ENCODE measurements around the gene ADGRF1.
"Not testable (repeated sequence)": the region's sequence is repeated elsewhere in the genome, so short reads cannot be mapped to it uniquely, and the experiment has no call there.

Gene ADGRF1

DNA sequence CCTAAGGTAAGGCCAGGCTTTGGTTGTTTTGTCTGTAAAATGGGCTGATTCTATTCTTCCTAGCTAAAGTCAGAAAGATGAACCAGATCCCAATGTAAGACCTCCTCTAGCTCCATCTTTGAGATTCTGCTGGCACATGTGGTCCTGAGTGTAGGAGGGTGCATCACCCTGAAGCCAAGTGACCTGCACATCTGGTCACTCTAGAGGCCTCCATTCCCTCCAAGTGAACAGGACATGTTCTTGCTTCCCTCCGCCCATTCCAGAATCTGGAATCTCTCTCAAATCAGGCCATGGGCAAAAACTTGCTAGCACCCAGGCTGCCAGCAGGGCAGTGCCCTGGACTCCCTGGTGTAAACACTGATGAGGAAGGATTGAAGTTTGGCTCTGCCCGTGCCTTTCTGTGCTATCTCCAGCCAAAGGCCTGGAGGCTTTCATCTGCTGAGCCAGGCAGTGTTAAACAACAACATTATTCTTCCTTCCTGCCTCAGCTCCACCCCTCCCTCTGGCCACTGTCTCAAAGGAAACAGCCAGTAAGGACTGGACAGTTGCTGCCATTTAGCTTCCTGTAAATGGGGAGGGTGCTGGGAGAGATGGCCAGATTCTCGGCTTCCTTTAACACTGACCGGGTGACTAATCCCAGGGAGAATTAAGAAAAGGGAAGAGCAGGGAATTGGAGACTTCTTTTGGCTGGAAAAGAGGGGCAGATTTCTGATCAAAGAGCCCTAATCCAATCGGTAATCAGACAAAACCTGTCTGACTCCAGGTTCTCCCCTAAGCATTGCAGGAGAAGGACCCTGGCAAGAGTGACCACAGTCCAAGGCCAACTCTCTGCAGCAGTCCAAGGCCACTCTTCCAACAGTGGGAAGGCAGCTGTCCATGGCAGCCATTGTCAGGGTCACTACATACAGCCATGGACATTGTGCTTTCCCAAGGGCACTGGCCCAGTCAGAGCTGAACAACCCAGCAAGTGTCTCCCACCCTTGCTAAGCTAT lies 19.5 kb upstream of the ADGRF1 start:
- peak; percentile 36 for DNase-seq (ENCODE audit: low spot score)

GRCh38 chr6:47059216-47059885 lies 17.2 kb upstream of the ADGRF1 start:
- DNase-seq (ENCODE audit: low spot score), result peak; percentile 26

DNA sequence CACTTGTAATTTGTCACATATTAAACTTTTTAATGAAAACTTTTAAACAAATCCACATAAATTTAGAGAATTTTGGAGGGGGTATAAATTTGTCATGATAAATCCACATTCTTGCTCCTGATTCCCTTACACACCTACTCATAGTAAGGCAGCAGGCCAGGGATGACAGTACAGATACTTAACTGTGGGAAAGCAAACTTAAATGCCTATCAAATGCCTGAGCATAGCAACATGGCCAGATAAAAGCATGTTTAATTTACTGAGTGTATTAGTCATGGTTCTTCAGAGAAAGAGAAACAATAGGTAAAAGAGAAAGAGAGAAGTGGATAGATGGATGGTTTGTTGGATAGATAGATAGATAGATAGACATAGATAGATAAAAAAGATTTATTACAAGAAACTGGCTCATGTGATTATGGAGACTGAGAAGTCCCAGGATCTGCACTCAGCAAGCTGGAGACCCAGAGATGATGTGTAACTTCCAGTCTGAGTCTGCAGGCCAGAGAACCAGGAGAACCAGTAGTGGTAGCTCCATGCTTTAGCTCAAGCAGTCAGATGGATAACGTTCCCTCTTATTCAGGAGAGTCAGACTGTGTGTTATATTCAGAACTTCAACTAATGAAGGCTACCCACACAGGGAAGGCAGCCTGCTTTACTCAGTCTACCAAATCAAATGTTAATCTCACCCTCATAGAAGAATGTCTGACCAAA lies 15.9 kb upstream of the ADGRF1 start:
- DNase-seq (ENCODE audit: low spot score), result peak; percentile 59

GRCh38 chr6:47056832-47057231 lies 14.7 kb upstream of the ADGRF1 start:
- DNase-seq (ENCODE audit: low spot score), result no peak

GRCh38 chr6:47054302-47054701 lies 12.2 kb upstream of the ADGRF1 start:
- not testable (repeated sequence) for DNase-seq (ENCODE audit: low spot score)

GRCh38 chr6:47048638-47049037 lies 6.5 kb upstream of the ADGRF1 start:
- DNase-seq (ENCODE audit: low spot score), result no peak

DNA sequence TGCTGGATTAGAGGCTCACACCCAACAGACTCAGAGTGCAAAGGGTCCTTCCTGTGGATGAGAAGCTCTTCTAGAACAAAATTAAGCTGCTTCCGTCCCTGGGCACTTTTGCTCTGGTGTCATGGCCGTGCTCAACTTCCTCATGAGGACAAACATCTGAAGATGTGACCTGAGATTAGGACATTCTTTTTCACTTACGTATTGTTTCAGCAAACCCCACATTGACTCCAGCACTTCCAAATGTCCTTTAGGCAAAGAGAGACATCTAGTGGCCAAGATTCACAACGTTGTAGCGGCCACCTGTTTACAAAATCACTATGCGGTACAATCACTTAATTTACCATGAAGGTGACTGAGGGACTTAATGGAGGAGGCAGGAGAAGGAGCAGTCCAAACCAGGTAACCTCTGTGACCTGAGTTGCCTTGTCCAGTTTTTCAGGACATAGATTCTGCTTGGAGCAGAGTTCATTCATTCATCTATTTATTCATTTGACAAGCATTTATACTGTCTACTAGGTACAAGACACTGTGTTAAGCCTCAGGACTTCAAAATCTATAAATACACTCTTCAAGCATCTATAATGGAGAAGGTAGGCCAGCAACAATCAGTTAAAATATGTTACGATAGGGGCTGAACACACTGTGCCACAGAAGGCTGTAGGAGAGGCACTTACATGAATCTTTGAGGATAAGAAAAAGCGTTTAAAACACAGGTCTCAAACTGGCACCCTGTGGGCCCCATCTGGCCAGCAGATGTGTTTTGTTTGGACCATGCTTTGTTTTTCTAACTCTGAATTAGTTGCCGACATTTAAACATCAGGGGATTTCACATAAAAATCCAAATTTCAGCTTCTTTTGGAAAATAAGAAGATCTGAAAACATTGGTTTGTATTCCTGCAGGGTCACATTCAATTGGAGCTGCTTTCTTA lies 5.6 kb upstream of the ADGRF1 start:
- peak; percentile 94 for DNase-seq (ENCODE audit: low spot score)

DNA sequence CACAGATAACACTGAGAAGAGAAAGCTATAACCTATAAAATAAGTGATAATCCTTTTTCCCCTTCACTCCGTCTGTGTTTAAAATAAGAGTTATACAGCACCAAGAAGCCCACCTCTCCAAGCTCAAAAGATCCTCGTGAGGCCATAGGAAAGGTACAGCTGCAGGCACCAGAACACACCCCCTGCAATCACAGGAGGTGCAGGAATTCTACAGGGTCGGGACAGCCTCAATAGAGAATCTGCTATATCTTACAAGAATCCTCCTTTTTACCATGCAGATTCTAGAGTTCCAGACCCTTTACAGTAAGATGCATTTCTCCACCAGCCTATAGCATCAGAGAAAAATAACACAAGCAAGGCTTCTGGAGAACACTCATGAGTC lies 5.0 kb upstream of the ADGRF1 start:
- no peak for DNase-seq (ENCODE audit: low spot score)

GRCh38 chr6:47044397-47044796 lies 2.3 kb upstream of the ADGRF1 start:
- peak; percentile 95 for DNase-seq (ENCODE audit: low spot score)

DNA sequence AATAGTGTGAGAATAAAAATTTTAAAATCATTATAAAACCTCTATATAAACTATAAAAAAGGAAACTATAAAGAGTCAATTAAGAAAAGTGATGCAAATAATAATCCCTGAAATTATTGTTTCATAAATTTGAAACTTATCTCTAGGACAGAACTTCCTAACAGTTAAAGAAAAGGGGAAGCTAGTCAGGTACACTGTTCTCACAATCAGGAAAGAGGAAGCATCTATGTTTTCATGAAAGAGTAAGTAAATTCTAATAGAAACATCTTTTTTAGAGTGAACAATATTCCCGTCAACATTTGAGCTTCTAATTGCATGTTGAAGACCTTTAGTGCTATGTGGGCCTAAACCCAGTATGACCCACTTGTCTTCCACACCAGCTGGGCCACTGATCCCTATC lies 1.2 kb upstream of the ADGRF1 start:
- no peak for DNase-seq (ENCODE audit: low spot score)

GRCh38 chr6:47041741-47042140 lies 391 bp downstream of the ADGRF1 start:
- DNase-seq (ENCODE audit: low spot score), result no peak

GRCh38 chr6:47034926-47035325 lies 7.2 kb downstream of the ADGRF1 start:
- DNase-seq (ENCODE audit: low spot score), result peak; percentile 97

DNA sequence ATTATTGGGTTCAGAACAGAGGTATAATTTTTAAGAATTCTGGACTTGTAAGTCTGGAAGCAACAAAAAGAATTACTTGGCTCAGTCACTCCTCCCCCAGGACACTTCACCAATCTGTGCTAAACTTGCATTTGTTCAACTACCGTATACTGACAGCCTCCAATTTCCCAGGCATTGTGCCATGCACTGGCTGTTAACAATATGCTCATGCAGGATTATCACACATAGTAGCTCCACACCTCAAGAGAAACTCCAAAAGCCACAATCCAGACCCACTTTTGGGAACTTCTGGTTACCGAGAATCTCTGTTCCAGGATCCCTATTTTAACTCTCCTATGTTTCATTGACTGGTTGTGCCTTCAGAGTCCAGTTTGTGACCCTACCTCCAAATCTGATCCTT lies 7.7 kb downstream of the ADGRF1 start:
- DNase-seq (ENCODE audit: low spot score), result no peak

GRCh38 chr6:47032974-47033765 lies 9.0 kb downstream of the ADGRF1 start:
- no peak for DNase-seq (ENCODE audit: low spot score)

GRCh38 chr6:47031656-47032055 lies 10.5 kb downstream of the ADGRF1 start:
- DNase-seq (ENCODE audit: low spot score), result no peak

- no peak for DNase-seq (ENCODE audit: low spot score)
Observed at GRCh38 chr6:47029865-47030561, 12.1 kb downstream of the ADGRF1 start.

DNA sequence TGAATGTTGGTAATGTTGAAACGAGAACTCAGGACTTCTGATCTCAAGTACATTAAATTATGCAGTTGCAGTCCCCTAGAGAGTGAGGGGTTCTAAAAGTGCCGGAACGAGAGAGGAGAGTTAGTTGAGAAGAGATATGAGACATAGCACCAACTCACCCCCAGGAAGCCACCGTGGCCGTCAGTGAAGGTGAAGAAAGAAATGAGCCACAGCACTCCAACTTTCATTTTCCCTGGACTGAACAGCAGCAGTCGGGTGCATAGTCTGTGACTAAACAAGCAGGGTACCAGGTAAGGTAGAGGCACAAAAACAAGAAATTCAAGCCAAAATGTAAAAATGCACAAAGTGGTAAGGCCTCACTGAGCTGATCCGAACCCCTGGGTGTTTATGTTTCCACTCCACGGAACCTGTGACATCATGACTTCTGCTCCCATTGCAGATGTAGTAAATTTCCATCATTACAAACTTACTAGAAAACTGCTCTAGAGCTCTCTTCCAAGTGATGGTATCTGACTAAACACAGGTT lies 13.2 kb downstream of the ADGRF1 start:
- peak; percentile 37 for DNase-seq (ENCODE audit: low spot score)

- no peak for DNase-seq (ENCODE audit: low spot score)
Observed at GRCh38 chr6:47027315-47027714, 14.8 kb downstream of the ADGRF1 start.

- DNase-seq (ENCODE audit: low spot score), result no peak
Observed at GRCh38 chr6:47026679-47027078, 15.5 kb downstream of the ADGRF1 start.

DNA sequence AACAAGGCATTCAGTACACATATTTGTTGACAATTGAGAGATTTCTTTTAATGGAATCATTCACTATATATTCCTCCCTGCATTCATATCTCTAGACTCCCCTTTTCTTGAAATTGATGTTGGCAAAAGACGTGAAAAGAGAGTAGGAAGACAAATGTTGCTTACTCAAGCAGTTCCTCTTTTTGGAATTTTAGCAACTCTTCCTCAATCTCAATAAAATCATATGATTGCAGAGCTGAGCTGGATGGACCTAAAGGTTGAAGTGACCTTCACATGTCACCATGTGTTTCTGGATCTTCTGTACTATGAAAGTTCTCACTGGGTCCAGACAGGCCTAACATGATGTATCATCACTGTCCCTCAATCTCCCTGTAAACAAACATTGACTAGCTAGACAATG lies 18.6 kb downstream of the ADGRF1 start:
- no peak for DNase-seq (ENCODE audit: low spot score)
